NB4 (cell line): ENCODE measurements around the gene XXYLT1.

ENCODE experiments used
- DNase-seq: peaks from one replicate; pipeline ENCODE4 v3.0.0; 2010; ENCODE audit warnings: low read depth
- H3K4me3 ChIP-seq: one replicate; pipeline ENCODE4 v1.5.1; 2011; ENCODE audit warnings: mild to moderate bottlenecking, low read depth, low read length, moderate library complexity
- MYC ChIP-seq: IDR thresholded peaks from 2 replicates; pipeline ENCODE4 v1.6.1; 2011; ENCODE audit warnings: low read depth, low read length
- POLR2A ChIP-seq: IDR thresholded peaks from 2 replicates; pipeline ENCODE4 v1.6.1; 2011; ENCODE audit warnings: mild to moderate bottlenecking; ENCODE audit not compliant: insufficient read length; ENCODE audit errors: extremely low read depth
- TF ChIP-seq, protein P1 (sequence below): IDR thresholded peaks from one replicate; pipeline ENCODE4 v1.5.1; 2012; ENCODE audit warnings: low read depth, low read length
- TF ChIP-seq, protein P2 (sequence below): IDR thresholded peaks from 2 replicates; pipeline ENCODE4 v1.6.1; 2011; ENCODE audit warnings: low read depth, low read length

XXYLT1 gene

DNA sequence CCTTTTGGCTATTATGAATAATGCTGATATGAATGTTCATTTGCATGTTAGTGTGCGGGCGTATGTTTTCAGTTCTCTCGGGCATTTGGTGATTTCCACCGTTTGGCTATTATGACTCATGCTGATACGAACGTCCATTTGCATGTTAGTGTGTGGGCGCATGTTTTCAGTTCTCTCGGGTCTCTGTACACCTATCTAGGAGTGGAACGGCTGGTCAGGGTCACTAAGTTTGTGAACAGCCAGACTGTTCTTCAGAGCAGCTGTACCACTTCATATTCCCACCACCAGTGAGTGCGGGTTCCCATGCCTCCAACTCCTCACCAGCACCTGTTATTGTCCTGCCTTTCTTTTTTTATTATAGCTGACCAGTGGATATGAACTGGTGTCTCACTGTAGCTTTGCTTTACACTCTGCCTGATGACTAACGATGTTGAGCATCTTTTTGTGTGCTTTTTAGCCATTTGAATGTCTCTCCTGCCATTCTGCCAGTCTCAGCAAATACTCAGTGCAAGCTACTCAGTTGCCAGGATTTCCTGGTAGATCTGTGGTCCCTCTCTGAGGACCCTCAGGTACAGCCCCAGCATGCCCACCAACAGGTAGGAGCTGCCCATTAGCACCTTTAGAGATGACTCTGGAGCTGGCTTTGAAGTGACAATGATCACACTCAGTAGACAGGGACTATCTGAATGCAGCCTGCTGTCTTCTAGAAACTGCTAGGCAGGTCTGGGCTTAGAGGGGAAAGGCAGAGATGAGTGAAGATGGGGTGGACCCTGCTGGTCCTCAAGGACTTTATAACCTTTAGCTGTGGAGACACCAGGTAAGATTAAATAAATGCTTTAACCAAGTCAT is 141.1 kb downstream of the XXYLT1 start:
- TF ChIP-seq MYC (no peak), POLR2A (no peak)
- TF ChIP-seq, protein P1, sequence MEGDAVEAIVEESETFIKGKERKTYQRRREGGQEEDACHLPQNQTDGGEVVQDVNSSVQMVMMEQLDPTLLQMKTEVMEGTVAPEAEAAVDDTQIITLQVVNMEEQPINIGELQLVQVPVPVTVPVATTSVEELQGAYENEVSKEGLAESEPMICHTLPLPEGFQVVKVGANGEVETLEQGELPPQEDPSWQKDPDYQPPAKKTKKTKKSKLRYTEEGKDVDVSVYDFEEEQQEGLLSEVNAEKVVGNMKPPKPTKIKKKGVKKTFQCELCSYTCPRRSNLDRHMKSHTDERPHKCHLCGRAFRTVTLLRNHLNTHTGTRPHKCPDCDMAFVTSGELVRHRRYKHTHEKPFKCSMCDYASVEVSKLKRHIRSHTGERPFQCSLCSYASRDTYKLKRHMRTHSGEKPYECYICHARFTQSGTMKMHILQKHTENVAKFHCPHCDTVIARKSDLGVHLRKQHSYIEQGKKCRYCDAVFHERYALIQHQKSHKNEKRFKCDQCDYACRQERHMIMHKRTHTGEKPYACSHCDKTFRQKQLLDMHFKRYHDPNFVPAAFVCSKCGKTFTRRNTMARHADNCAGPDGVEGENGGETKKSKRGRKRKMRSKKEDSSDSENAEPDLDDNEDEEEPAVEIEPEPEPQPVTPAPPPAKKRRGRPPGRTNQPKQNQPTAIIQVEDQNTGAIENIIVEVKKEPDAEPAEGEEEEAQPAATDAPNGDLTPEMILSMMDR = no peak
- TF ChIP-seq, protein P2, sequence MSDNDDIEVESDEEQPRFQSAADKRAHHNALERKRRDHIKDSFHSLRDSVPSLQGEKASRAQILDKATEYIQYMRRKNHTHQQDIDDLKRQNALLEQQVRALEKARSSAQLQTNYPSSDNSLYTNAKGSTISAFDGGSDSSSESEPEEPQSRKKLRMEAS = no peak
- DNase-seq = no peak
- H3K4me3 ChIP-seq = no peak overlapping the region

DNA sequence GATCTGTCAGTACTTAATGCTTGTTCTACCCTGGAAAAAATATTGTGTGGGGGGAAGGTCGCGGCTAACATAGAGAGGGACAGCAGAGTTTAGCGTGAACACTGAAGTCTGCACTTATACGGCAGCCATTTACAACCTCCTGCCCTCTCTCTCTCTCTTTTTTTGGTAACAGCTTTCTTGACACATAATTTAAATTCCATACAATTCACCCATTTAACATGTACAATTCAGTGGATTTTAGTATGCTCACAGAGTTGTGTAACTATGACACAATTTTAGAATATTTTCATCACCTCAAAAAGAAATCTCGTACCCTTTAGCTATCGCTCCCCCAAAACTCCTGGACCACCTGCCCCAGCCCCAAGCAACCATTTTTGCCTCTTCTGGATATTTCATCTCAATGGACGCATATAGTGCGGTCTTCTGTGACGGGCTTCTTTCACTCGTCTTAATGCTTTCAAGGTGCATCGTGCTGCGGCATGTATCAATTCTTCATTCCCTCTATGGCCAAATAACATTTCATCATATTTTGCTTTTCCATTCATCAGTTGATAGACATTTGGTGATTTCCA is 141.8 kb downstream of the XXYLT1 start:
- H3K4me3 ChIP-seq = no peak overlapping the region
- TF ChIP-seq, protein P1 = no peak
- DNase-seq = no peak

DNA sequence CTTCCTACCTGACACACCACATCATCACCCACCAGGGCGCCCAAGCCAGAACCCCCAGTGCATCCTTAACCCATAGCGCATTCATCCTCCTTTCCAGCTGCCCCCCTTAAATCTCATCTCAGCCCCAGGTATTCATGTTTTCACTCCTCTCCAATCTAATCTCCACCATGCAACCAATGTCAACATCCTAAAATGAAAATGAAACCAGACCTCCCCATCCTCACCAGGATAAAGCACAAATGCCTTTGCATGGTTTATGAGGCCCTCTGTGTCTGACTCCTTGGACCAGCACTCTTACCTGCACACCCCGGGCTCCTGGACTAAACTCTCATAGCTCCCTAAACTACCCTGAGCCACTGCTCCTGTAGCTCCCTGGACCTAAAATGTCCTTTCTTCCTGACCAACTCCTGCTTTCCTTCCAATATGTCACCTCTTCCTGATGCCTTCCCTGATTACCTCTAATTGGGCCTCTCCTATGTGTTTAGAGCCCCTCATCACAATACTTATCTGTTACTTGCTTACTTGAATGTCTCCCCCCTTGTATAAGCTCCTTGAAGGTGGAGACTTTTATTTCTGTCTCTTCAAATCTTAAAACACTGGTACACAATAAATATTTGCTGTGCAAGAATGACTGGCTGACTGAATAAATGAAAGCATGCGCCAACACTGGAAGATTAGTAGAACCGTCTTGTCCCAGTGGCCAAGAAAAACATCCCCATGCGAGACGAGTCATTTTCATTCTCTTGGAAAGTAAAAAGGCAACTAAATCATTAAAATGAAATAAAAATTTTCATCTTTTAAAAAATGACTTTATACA is 142.5 kb downstream of the XXYLT1 start:
- TF ChIP-seq MYC (no peak), POLR2A (no peak)
- TF ChIP-seq, protein P2 = no peak
- TF ChIP-seq, protein P1 = no peak
- H3K4me3 ChIP-seq = no peak overlapping the region
- no peak for DNase-seq

DNA sequence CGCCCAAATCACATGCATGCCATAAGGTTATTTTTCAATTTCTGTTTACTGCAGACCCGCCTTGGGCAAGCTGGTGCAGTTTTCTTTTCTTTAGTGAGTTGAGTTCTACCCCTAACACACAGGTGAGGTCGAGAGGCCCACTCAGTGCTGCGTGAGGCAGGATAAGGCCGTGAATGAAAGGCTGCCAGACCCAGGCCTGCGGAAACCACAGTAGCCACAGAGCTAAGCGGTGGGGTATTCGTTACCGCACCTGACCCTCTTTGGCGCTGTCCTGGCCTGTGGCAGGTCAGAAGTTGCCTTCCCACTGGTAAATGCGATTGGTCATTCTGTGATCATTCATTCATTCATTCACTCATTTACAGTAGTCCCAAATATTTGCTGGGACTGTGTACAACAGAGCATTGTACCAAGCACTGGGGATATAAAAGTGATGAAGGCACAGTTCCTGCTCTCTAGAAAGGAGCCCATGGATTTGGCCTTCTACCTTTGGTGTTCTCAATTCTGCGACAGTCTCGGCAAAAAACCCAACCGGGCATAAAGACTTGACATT is 144.8 kb downstream of the XXYLT1 start:
- no peak for DNase-seq
- no peak overlapping the region for H3K4me3 ChIP-seq
- TF ChIP-seq MYC = no peak
- no peak for TF ChIP-seq POLR2A
- TF ChIP-seq, protein P1 = no peak
- TF ChIP-seq, protein P2 = no peak

DNA sequence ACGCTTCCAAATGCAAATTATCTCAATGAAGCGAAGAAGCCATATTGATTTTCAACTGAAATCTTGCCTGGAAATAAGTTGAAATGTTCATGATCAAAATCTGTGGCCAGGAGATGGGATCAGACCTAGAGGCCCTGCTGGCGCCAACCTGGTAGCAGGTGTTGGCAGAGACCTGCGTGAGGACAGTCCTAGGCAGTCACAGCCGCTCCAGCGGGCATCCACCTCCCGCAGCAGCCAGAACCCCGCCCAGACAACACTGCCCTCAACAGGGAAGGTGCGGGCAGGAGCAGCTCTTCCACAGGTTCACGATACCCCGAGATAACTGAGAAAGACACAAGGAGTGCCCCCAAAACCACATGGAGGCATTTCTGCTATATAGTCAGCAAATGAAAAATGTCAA is 145.3 kb downstream of the XXYLT1 start:
- TF ChIP-seq, protein P1 = no peak
- TF ChIP-seq, protein P2 = no peak
- TF ChIP-seq POLR2A (no peak), MYC (no peak)
- H3K4me3 ChIP-seq = no peak overlapping the region
- DNase-seq = no peak
